NCI-H1694 (cell line): ENCODE data around the gene SGMS2.

Source experiments
- DNase-seq: peaks from one replicate; lab custom pipeline; 2025; lab: John Stamatoyannopoulos, UW

The SGMS2 gene

DNA sequence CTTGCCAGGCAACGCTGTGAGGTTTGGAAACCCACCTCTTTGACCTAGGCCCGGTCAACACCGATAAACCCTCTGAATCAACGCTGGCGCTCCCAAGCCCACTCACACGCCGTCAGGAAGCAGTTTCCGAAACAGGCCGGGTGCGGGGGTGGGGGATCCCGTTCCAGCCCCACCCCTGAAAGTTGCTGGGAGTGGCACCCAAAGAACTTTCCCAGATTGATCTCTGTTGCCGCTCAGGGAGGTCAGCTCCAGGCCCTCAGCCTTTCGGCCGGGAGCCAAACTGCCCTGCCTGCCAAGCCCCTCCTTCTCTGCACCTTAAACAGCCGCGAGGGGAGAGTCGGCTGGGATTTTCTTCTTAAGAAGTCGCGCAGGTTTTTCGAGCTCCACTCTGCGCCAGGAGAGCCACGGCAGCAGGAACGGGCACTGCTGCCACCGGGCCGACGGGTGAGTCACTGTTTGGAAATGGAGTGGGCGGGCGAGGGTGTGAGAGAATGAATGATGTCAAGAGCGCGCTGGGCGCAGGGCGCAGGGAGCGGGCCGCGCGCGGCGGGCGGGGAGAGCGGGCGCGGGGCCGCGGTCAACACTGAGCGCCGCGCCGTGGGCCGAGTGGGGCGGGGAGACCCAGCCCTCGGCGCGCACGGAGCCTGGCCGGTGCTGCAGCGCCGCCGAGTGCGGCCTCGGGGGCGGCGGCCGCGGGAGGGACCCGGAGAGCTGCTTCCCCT, at the start of gene SGMS2:
Gene SGMS2, plus strand, starts transcription at position 583 of the 722 bp plus-strand sequence. CDS start 70,622 bp downstream, outside the sequence.
- DNase-seq, result peak; percentile 0

DNA sequence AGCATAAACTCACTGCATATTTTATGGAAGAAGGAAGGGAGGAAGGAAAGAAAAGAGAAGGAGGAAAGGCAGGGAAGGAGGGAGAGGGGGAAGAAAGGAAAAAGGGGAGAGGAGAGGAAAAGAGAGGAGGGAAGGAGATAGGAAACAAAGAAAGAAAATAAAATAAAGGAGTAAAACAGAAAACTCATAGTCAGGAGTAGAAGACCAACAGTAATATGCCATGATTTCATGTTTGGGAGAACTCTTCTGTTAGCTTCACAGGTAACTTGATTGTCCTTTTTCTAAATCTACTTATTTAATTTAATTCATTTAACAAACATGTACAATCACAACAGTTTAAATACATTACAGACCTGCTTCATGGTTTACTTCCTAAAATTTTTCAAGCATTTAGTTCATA, 46.8 kb upstream of the SGMS2 start:
- DNase-seq, result no peak

DNA sequence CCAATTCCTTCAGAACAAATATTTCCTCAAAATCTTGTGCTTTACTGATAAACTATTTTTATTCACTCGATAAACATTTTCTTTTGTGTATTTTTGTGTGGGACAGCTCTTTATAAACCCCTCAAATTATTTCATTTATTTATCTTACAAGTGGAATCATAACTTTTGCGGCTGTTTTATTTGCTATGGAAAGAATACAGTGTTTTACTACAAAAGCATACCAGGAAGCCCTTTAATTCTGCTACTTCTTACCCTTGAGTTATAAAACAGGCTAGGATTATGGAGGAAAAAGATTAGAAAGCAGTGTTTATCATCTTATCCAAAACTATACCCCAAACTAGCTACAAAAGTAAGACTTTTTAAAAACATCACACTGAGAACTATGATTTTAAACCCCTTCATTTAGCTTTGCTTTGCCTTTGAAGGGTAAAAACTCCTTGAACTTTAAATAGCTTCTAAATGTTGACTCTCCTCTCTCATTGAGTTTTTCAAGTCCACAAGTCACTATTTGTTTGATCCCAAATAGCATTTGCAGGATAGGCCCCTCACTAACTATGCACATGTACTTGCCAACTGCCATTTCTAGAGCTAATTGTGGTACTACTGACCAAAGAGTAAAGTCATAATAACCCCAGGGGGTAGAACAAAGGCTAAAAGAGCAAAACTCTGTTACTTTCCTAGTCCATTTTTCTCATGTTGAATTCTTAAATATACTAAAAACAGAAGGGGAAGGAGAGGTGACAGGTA, 45.8 kb upstream of the SGMS2 start:
- DNase-seq, result no peak

DNA sequence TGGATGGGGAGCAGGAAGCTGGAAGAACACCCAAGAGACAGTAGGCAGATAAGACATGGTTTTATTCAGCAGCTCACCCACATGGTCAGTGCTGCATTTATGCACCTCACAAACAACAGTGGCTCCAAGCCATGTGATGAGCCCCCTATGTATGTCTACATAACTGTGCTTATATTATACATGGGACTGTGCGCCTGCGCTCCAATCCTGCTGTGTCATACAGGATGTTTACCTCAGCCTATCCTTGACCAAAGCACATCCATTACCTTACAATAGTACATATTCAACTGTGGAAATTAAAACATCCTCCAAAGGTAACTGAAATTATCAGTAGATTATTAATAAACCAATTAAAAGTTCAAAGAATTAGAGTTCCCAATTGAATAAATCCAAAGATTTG, 44.1 kb upstream of the SGMS2 start:
- no peak for DNase-seq

DNA sequence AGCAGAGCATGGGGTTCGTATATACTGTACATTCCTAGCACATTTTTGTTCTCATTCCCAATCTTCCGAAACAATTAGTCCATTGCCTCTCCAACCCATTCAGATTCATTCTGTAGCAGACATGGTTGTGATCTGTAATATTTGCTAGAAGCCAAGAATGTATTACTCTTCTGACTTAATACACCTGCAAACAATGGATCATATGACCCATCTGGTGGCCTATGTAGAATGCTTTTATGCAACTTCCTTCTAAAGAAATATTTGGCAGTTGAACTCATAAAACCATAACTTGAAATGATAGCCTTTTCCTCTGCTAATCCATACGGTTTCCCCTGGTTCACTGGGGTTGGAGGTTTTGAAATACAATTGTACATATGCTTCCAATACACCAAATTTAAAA, 32.8 kb upstream of the SGMS2 start:
- no peak for DNase-seq

DNA sequence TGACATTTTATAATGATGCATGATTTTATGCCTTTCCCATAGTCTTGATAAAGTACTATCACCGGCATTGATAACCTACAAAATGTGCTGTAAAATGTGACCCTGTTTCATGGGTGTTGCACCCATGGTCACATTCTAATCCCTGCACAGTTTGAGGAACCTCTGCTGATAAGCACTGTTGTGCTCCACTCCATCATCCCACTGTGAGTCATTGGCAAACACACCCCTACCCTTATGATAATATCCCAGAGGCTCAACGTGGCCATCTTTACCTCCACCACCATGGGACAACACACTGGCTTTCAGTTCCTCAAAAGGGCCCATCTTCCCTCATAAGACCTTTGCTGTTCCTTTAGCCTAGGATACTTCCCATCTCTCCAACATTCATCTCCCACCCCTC, 32.0 kb upstream of the SGMS2 start:
- no peak for DNase-seq

DNA sequence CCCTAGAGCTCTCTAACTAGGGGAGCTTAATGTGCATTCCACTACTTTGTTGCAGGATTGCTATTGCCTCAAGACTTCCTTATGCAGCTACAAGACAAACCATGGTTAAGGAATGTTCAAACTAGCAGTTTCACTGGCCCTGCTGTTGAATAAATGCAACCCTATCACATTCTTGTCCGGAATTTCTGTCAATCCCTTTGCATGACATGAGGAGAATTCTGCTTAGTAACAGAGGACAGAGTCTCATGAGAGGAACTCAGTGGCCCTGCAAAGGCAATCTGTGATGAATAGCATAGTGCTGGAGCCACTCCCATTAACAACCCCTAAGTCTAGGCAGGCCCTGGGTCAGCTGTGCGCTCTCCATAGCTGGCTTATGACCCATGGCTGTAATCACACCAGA, 30.7 kb upstream of the SGMS2 start:
- no peak for DNase-seq

DNA sequence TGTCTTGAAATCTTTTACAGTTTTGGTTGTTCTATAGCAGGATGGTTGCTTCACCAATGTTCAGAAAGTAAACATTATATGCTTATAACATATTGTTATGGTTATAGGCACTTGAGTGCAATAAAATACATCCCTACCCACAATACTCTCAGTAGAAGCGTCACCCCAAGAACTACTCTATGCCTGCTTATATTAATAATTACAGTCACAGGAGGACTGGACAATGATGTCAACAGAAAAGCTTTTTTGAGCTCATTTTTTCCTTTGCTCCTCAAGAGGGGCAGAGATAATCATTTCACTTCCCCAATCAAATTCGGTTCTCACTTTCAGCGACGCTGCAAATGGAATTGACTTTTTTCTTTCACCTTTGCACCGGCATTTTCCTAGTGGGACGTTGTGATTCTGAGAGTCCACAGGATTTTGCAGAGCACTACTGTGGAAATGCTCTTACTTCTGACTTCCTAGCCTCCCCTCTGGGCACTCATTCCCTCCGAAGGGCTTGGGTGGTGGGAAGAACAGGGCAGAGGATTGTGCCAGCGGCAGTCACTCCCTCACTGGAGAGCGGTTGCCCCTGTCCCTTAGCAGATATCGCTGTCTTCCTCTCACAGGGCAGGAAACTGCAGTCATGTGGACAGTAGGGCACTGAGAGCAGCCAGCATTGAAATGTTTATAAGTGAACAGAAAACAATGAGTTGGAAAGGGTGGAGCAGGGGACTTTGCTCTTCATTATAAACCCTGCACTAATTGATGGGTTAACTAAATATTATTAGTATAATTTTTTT, 24.9 kb upstream of the SGMS2 start:
- no peak for DNase-seq

DNA sequence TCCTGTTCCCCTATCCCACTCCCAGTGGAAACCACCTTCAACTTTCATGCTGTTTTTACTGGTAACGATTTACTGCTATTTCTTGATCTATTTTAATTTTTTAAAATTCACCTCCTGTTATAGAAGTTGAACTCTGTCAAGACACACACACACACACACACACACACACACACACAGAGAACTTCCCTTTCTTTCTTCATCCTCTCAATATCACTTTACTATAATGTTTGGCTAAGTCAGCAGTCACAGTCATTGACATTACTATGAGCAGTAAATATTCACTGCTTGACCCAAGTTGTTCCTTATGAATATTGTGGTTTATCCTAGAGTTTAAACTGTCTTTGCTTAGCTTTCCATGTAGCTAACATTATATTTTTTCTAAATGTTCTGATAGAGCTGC, 24.0 kb upstream of the SGMS2 start:
- no peak for DNase-seq

DNA sequence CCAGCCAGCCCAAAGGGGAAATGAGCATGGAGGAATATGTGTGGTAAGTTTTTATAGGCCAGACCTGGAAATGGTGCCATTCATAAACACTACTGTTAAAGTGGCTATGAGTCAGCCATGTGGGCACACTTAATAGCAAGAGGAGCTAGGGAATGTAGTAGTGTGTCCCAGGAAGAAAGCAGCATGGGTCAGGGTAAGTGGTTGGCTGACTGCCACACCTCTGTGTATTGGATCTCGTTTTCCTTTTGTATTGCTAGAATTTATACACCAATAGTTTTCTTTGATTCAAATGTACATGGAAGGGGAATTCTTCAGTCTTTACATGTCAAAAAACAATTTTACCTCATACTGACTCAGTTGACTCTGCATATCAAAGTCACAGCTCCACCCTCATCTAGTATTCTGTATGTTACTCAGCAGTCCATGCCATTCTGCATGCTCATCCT, 22.9 kb upstream of the SGMS2 start:
- DNase-seq, result no peak

DNA sequence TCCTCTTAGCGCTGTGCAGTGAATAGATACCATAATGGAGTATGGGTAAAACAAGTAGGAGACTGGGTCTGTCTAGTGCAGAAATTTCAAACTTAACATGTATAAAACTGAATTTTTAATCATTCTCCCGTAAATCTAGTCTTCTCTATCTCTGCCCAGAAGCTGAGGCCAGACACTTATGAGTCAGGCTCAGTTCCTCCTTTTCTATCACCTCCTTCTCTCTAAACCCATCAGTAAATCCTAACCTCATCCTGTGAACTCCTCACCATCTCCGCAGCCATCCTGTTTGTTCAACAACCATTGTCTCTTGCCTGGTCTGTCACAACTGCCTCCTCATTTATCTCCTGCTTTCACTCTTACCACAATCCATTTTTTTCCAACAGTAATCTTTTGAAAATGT, 19.8 kb upstream of the SGMS2 start:
- DNase-seq, result no peak

DNA sequence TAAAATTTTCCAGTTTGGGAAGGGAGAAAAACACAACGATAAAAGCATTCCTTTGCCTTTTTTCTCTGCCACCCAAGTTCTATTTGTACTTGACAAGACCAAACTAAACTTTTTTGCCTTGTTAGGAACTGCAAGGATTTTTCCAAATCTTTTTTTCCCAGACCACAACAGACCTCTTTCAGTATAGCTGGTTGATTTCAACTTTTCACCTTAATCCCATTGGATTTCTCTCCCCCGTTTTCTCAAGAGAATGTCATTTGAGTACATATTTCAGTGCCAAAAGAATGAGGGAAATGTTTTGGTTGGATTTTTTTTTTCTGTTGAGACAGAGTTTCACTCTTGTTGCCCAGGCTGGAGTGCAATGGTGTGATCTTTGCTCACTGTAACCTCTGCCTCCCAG, 18.5 kb upstream of the SGMS2 start:
- DNase-seq, result no peak

DNA sequence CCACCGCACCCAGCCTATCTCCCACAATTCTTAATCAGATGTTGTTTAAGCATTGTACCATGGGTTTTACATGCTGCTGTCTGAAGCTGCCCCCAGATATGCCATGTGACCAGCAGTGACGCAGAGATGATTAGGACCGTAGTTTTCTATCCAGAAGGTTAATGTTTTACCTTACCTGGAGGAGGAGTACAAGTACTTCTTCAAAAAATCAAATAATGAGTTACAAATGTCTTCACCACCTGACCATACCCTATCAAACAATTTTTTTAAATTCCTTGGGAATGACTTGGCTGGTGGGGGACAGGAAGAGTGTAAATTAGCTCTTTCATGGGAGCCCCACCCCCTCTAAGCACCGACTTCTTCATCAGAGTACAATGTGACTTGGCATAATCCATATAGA, 16.2 kb upstream of the SGMS2 start:
- no peak for DNase-seq

DNA sequence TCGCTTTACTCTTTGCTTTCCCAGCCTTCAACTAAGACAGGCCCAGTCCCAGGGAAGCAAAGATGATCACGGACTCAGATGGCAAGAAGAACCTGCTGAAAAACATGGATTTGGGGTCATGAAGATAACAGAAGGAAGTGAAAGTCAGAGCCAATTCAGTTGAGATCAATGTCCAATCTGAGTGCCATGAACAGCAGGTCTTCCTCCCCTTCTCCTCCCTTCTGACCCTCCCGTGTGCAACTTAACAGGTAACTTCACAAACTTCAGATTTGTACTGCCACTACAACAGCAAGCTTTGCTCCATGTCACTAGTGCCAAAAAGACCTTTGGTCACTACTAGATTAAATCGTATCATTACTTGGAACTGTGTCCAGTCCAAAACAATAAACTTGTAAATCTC, 15.5 kb upstream of the SGMS2 start:
- no peak for DNase-seq

DNA sequence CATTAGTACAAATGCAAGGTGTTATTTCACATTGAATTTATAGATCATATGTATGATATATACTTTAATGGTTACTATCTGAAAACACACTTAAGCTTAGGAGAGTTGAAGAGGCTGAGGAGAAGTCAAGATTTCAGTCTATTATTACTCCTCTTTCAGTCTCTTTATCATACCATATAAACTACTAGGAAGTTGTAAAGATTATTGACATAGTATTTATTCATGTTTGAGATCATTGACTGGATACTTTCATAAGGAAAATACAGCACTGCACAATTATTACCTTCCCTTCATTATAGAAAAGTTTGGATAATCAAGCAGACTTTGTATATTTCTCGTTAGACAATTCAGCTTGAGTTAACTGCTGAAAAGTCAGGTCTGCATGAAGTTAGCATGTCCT, 10.0 kb upstream of the SGMS2 start:
- no peak for DNase-seq

DNA sequence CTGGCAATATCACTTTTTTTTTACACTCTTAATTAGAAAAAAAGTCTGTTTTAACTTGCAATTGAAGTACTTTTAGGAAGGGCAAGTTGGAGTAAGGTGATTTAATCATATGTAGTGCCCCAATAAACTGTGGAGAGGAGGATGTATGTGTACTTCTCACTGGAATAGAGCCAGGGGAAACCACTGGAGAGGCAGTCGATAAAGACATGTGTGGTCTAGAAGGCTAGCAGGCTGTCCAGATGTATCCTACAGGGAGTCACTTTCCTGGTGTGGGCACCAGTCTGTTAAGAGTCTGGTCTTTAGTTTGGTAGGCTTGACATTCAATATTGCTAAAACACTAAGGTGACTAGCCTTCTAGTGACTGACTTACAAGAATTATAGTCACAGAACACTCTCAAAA, 9.6 kb upstream of the SGMS2 start:
- no peak for DNase-seq

DNA sequence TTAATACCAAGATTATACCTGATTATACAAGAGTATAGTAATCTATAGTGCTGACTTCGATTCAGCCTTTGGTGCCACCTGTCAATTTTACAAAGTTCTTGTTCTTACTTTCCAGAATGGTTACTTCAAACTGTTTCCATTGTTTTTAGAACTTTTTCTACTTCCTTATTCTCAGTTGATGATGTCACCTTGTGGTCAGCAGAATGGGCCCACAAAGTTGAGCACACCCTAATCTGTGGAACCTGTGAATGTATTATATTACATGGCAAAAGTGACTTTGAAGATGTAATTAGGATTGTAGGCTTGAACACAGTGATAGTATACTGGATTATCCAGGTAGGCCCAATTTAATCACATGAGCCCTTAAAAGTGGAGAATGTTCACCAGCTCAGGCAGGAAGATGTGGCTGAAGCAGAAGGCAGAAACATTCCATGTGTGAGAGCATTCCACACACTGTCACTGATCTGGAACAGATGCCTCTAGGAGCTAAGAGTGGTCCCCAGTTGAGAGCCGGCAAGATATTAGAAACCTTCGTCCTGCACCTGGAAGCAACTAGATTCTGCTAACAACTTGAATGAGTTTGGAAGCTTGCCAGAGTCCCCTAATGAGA, 6.3 kb upstream of the SGMS2 start:
- no peak for DNase-seq

DNA sequence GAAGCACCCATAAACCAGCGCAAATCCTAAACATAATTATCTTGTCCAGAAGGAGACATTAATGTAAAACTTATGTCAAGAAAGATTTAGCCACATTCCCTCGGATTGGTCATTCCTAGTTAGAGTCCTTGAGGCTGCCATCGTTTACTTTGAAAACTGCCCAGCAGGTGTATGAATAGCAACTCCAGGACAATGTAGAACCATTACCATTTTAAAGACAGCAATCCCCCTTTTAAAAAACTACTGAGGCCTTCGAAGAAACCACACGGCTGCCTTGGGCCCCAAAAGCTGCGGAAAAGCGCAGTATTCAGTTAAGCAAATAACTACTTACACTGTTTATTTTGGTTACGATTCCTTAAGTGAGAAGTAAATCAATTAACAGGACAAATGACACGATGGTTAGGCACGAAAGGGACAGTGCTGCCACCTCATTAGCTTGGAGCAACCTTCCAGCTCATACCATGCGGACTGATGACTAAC, 822 bp upstream of the SGMS2 start:
- DNase-seq, result no peak

DNA sequence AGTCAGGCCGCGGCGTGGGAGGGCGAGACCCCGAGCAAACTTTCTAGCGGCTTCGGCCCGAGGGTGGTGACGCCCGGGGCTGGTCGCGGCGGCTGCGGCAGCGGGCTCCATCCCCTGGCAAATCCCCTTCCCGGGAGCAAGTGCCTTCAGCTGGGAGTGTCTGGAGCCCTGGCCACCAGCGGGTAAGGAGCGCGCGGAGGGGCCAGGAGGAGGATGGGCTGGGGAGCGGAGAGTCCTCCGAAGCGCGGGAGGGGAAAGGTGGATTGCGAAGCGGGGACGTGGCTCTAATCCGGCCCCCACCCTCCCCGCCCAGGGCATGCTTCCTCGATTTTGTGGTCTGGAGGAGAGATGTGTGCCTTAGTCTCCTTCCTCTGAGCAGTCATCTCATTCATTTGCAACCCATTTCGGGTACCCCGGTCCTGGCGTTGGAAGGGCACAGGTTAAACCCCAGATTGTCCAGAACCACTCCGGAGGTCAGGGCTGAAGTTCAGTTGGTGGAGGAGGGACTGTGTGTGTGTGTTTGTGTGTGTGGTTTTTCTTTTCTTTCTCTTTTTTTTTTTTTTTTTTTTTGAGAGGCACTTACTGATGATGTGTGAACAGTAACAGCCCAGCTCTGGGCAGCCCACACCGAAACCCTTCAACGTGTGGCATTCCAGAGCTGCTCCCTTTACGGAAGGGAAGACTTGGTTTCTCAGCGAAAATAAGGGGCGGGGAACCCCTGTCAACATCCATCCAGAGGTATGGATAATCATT, 516 bp downstream of the SGMS2 start:
- no peak for DNase-seq

DNA sequence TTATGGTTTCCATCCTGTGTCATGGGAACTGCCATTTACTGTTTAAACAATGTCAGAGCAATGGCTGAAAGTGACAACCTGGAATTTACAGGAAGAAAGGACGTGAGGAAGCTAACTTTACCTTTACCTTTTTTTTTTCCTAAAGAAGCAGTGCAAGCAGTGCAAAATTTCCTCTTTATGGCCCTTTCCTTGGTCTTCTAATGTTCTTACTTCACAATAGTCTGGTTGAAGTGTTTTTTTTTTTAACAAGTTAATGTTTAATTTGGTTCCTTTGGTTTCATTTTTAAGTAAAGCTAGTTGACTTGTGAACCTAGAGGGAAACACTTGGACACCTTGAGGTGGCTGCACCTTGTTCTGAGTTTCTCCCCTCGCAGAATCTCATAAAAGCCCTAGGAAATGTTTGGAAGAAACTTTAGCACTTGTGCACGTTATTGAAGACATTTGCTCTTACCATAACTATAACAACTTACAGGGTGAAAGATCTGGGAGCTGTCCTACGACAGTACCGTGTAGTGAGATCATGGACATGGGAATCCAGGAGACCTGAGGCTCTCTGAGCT, 1.8 kb downstream of the SGMS2 start:
- DNase-seq, result no peak
